HEK293T (cell line): ENCODE results near the gene DPP4.

Source experiments
- CTCF ChIA-PET: fragments of 350-600 bp; formaldehyde crosslinking; extraction: SDS; loops from one replicate; lab custom pipeline; 2021; ENCODE audit warnings: antibody characterized with exemption, inconsistent platforms; lab: Yijun Ruan, JAX
- POLR2A ChIA-PET: fragments of 350-600 bp; formaldehyde crosslinking; extraction: SDS; loops from one replicate; lab custom pipeline; 2020; ENCODE audit warnings: antibody characterized with exemption, inconsistent platforms; lab: Yijun Ruan, JAX
- DNase-seq: peaks from one replicate; pipeline ENCODE4 v3.0.0; 2012; ENCODE audit warnings: mixed read lengths; ENCODE audit errors: extremely low spot score
- ARNT ChIP-seq: fragments of 450-650 bp; IDR thresholded peaks from 2 replicates; pipeline ENCODE4 v1.6.1; 2017; ENCODE audit warnings: mild to moderate bottlenecking
- BHLHE40 ChIP-seq: fragments of 450-650 bp; IDR thresholded peaks from 2 replicates; pipeline ENCODE4 v1.6.1; 2016; ENCODE audit warnings: mild to moderate bottlenecking, moderate library complexity, borderline replicate concordance
- CTBP1 ChIP-seq: fragments of 450-650 bp; IDR thresholded peaks from 2 replicates; pipeline ENCODE4 v1.6.1; 2016; ENCODE audit warnings: borderline replicate concordance
- ELF4 ChIP-seq: fragments of 450-650 bp; IDR thresholded peaks from 2 replicates; pipeline ENCODE4 v1.6.1; 2017; ENCODE audit warnings: antibody characterized with exemption
- FOXA1 ChIP-seq: fragments of 450-650 bp; IDR thresholded peaks from 2 replicates; pipeline ENCODE4 v1.6.1; 2016; ENCODE audit warnings: mild to moderate bottlenecking
- FOXK2 ChIP-seq: fragments of 450-650 bp; IDR thresholded peaks from 2 replicates; pipeline ENCODE4 v1.6.1; 2016; ENCODE audit warnings: mild to moderate bottlenecking
- FOXM1 ChIP-seq: fragments of 450-650 bp; IDR thresholded peaks from 2 replicates; pipeline ENCODE4 v1.6.1; 2017; ENCODE audit warnings: mild to moderate bottlenecking, borderline replicate concordance
- HDGF ChIP-seq: fragments of 450-650 bp; IDR thresholded peaks from 2 replicates; pipeline ENCODE4 v1.6.1; 2017; ENCODE audit warnings: antibody characterized with exemption, borderline replicate concordance
- L3MBTL2 ChIP-seq: fragments of 450-650 bp; conservative IDR thresholded peaks from 2 replicates; pipeline ENCODE4 v1.6.1; 2016; ENCODE audit warnings: mild to moderate bottlenecking
- LEF1 ChIP-seq: fragments of 450-650 bp; IDR thresholded peaks from 2 replicates; pipeline ENCODE4 v1.6.1; 2017; ENCODE audit warnings: mild to moderate bottlenecking, borderline replicate concordance
- NFRKB ChIP-seq: fragments of 450-650 bp; IDR thresholded peaks from 2 replicates; pipeline ENCODE4 v1.6.1; 2016; ENCODE audit warnings: mild to moderate bottlenecking, moderate library complexity
- PKNOX1 ChIP-seq: fragments of 450-650 bp; IDR thresholded peaks from 2 replicates; pipeline ENCODE4 v1.6.1; 2016
- SP1 ChIP-seq: fragments of 450-650 bp; IDR thresholded peaks from 2 replicates; pipeline ENCODE4 v1.6.1; 2017
- SUZ12 ChIP-seq: fragments of 450-650 bp; IDR thresholded peaks from 2 replicates; pipeline ENCODE4 v1.6.1; 2016; ENCODE audit warnings: mild to moderate bottlenecking
- TARDBP ChIP-seq: fragments of 450-650 bp; IDR thresholded peaks from 2 replicates; pipeline ENCODE4 v1.6.1; 2016
- ZNF384 ChIP-seq: fragments of 450-650 bp; IDR thresholded peaks from 2 replicates; pipeline ENCODE4 v1.6.1; 2016

The DPP4 gene

GRCh38 chr2:162073888-162074631, at the start of gene DPP4:
DPP4 (minus strand) TSS chr2:162074215; CDS start chr2:162073981, 234 bp downstream.
- peak; percentile 68 for DNase-seq
- POLR2A ChIA-PET: no interaction called here
- CTCF ChIA-PET: no interaction called here
- TF ChIP-seq L3MBTL2: peak; percentile 56
- no peak for TF ChIP-seq ARNT

GRCh38 chr2:162118166-162119031, 44.4 kb upstream of the DPP4 start:
- ChIA-PET CTCF (no interaction called here), POLR2A (no interaction called here)
- TF ChIP-seq FOXK2 (no peak), L3MBTL2 (no peak), TARDBP (no peak), PKNOX1 (no peak), HDGF (no peak), BHLHE40 (no peak), CTBP1 (no peak), NFRKB (no peak)
- DNase-seq: no peak

GRCh38 chr2:162116352-162116751, 42.3 kb upstream of the DPP4 start:
- CTCF ChIA-PET: no interaction called here
- TF ChIP-seq NFRKB: no peak
- no peak for TF ChIP-seq FOXK2
- no peak for TF ChIP-seq ARNT
- no peak for TF ChIP-seq FOXM1
- no peak for TF ChIP-seq ZNF384
- TF ChIP-seq PKNOX1: no peak
- no peak for TF ChIP-seq ELF4
- TF ChIP-seq BHLHE40: no peak
- TF ChIP-seq SP1: no peak
- TF ChIP-seq TARDBP: no peak
- no peak for TF ChIP-seq SUZ12
- no peak for TF ChIP-seq FOXA1
- no peak for TF ChIP-seq LEF1
- TF ChIP-seq L3MBTL2: no peak
- no peak for TF ChIP-seq CTBP1
- no peak for TF ChIP-seq HDGF
- no peak for DNase-seq
- POLR2A ChIA-PET: no interaction called here

GRCh38 chr2:162115076-162115475, 41.1 kb upstream of the DPP4 start:
- ChIA-PET CTCF (no interaction called here), POLR2A (no interaction called here)
- no peak for DNase-seq
- TF ChIP-seq SP1: no peak
- no peak for TF ChIP-seq FOXK2
- TF ChIP-seq HDGF: no peak
- no peak for TF ChIP-seq BHLHE40

GRCh38 chr2:162114271-162114670, 40.3 kb upstream of the DPP4 start:
- ChIA-PET CTCF (no interaction called here), POLR2A (no interaction called here)
- no peak for TF ChIP-seq TARDBP
- no peak for TF ChIP-seq ELF4
- no peak for TF ChIP-seq PKNOX1
- no peak for TF ChIP-seq HDGF
- no peak for TF ChIP-seq NFRKB
- no peak for TF ChIP-seq FOXK2
- TF ChIP-seq ZNF384: no peak
- no peak for TF ChIP-seq BHLHE40
- no peak for TF ChIP-seq L3MBTL2
- no peak for DNase-seq

- CTCF ChIA-PET: no interaction called here
- TF ChIP-seq LEF1: no peak
- no peak for TF ChIP-seq FOXA1
- no peak for TF ChIP-seq CTBP1
- TF ChIP-seq TARDBP: no peak
- DNase-seq: no peak
- POLR2A ChIA-PET: no interaction called here
Observed at GRCh38 chr2:162113776-162114168, 39.8 kb upstream of the DPP4 start.
